ENCODE measurements around the gene LSM7.

- TF ChIP-seq CTCF (IDR thresholded peaks at IDR 0.05) (no peak), REST (IDR thresholded peaks at IDR 0.05; ENCODE audit: insufficient read depth in 1 of 2, low read depth in 2 of 2, low read length in 1 of 2) (no peak), SIN3A (IDR thresholded peaks at IDR 0.05; ENCODE audit: borderline replicate concordance, insufficient read depth, low read depth, low read length) (no peak), POLR2AphosphoS5 (IDR thresholded peaks at IDR 0.05; ENCODE audit: low read depth, low read length) (no peak)
Observed at GRCh38 chr19:2307518-2308012, 20.8 kb downstream of the LSM7 start.

Data from Panc1 (cell line).